ENCODE data around the gene NLRP1. TPM values are rescaled to one million over a fixed set of nuclear protein-coding genes. Genes with fewer than 3 reads are reported as not detected.
"Not testable (repeated sequence)": the region's sequence is repeated elsewhere in the genome, so short reads cannot be mapped to it uniquely, and the experiment has no call there.

NLRP1 gene
- total RNA-seq, 2 experiments from 2014 or later: 18.7 to 24.6 TPM

DNA sequence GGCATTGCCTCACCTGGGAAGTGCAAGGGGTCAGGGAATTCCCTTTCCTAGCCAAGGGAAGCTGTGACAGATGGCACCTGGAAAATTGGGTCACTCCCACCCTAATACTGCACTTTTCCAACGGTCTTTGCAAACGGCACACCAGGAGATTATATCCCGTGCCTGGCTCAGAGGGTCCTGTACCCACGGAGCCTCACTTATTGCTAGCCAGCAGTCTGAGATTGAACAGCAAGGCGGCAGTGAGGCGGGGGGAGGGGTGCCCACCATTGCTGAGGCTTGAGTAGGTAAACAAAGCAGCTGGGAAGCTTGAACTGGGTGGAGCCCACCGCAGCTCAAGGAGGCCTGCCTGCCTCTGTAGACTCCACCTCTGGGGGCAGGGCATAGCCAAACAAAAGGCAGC, 11.3 kb downstream of the NLRP1 start:
- BruUV-seq (replicated peaks); CTCF ChIA-PET (ENCODE audit: unreplicated experiment); H3K4me3 ChIP-seq (ENCODE audit: low read depth, low read length, poor library complexity, severe bottlenecking); H3K27ac ChIP-seq (ENCODE audit: low read depth, low read length, poor library complexity, severe bottlenecking); H4K20me1 ChIP-seq (ENCODE audit: insufficient read depth, low read length); H3K4me2 ChIP-seq (ENCODE audit: low read length); H3K9me2 ChIP-seq (ENCODE audit: insufficient read depth, low read length); H3K9me3 ChIP-seq (ENCODE audit: low read length); POLR2A ChIA-PET; H3K4me1 ChIP-seq (ENCODE audit: insufficient read depth, low read length, poor library complexity, severe bottlenecking); H3K36me3 ChIP-seq (ENCODE audit: insufficient read depth, low read length); H3K79me2 ChIP-seq (ENCODE audit: insufficient read depth, low read depth, low read length); H2AFZ ChIP-seq (ENCODE audit: low read length); intact Hi-C loops (cut with micrococcal nuclease; ENCODE audit: unreplicated experiment); DNase-seq (ENCODE audit: low spot score): not testable (repeated sequence)

DNA sequence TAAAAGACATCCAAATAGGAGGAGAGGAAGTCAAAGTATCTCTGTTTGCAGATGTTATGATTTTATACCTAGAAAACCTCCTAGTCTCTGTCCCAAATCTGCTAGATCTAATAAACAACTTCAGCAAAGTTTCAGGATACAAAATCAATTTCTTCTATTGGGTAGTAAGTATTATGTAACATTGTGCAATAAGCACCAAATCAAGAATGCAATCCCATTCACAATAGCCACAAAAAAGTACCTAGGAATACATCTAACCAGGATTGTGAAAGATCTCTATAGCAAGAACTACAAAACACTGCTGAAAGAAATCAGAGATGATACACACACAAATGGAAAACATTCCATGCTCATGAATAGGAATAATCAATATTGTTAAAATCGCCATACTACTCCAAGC, 13.0 kb downstream of the NLRP1 start:
- ChIA-PET POLR2A (interaction anchor here (0.9 kb wide), 1 partner anchor 17 kb away, joined by 4 read pairs; no protein-coding TSS in a partner anchor), CTCF (ENCODE audit: unreplicated experiment) (no interaction called here)
- no peaks in the 10 kb centered on the region for H4K20me1 ChIP-seq (ENCODE audit: insufficient read depth, low read length)
- no TSS peak for BruUV-seq (replicated peaks)
- H3K36me3 ChIP-seq (ENCODE audit: insufficient read depth, low read length): peaks cover 4% of the 10 kb centered on the region; the same call in 1 of the 2 replicates
- no peaks in the 10 kb centered on the region for H3K9me2 ChIP-seq (ENCODE audit: insufficient read depth, low read length)
- no peaks in the 10 kb centered on the region for H3K4me1 ChIP-seq (ENCODE audit: insufficient read depth, low read length, poor library complexity, severe bottlenecking)
- H3K27ac ChIP-seq (ENCODE audit: low read depth, low read length, poor library complexity, severe bottlenecking): no peak overlapping the region
- H2AFZ ChIP-seq (ENCODE audit: low read length): no peak overlapping the region
- H3K4me2 ChIP-seq (ENCODE audit: low read length): no peak overlapping the region
- no peaks in the 10 kb centered on the region for H3K9me3 ChIP-seq (ENCODE audit: low read length)
- H3K4me3 ChIP-seq (ENCODE audit: low read depth, low read length, poor library complexity, severe bottlenecking): no peak overlapping the region
- DNase-seq (ENCODE audit: low spot score): no peak
- H3K79me2 ChIP-seq (ENCODE audit: insufficient read depth, low read depth, low read length): no peaks in the 10 kb centered on the region
- TF ChIP-seq, protein P1, sequence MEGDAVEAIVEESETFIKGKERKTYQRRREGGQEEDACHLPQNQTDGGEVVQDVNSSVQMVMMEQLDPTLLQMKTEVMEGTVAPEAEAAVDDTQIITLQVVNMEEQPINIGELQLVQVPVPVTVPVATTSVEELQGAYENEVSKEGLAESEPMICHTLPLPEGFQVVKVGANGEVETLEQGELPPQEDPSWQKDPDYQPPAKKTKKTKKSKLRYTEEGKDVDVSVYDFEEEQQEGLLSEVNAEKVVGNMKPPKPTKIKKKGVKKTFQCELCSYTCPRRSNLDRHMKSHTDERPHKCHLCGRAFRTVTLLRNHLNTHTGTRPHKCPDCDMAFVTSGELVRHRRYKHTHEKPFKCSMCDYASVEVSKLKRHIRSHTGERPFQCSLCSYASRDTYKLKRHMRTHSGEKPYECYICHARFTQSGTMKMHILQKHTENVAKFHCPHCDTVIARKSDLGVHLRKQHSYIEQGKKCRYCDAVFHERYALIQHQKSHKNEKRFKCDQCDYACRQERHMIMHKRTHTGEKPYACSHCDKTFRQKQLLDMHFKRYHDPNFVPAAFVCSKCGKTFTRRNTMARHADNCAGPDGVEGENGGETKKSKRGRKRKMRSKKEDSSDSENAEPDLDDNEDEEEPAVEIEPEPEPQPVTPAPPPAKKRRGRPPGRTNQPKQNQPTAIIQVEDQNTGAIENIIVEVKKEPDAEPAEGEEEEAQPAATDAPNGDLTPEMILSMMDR (conservative IDR thresholded peaks at IDR 0.05; ENCODE audit: low read length): no peak
- no peak for TF ChIP-seq EZH2phosphoT487 (IDR thresholded peaks at IDR 0.05; ENCODE audit: borderline replicate concordance, low read depth, low read length)
- intact Hi-C loops (cut with micrococcal nuclease; ENCODE audit: unreplicated experiment): no loop called here

DNA sequence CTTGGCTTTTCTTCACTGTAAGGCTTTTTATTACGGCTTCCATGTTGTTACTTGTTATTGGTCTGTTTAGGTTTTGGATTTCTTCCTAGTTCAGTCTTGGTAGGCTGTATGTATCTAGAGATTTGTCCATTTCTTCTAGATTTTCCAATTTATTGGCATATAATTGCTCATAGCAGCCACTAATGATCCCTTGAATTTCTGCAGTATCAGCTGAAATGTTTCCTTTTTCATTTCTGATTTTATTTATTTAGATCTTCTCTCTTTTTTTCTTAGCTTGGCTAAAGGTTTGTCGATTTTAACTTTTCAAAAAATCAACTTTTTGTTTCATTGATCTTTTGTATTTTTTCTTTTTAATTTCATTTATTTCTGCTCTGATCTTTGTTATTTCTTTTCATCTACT, 18.5 kb downstream of the NLRP1 start:
- POLR2A ChIA-PET: no interaction called here
- H3K79me2 ChIP-seq (ENCODE audit: insufficient read depth, low read depth, low read length): no peaks in the 10 kb centered on the region
- BruUV-seq (replicated peaks): no TSS peak

More for the DNA sequence above, 18.5 kb downstream of the NLRP1 start:
- H3K36me3 ChIP-seq (ENCODE audit: insufficient read depth, low read length): 0 out of 2 replicates have a peak, but pooled peaks cover 4% of the 10 kb centered on the region
- no peak overlapping the region for H2AFZ ChIP-seq (ENCODE audit: low read length)
- no peaks in the 10 kb centered on the region for H4K20me1 ChIP-seq (ENCODE audit: insufficient read depth, low read length)
- no peak for TF ChIP-seq EZH2phosphoT487 (IDR thresholded peaks at IDR 0.05; ENCODE audit: borderline replicate concordance, low read depth, low read length)
- TF ChIP-seq, protein P1 (conservative IDR thresholded peaks at IDR 0.05; ENCODE audit: low read length): no peak
- H3K4me3 ChIP-seq (ENCODE audit: low read depth, low read length, poor library complexity, severe bottlenecking): no peak overlapping the region
- H3K4me2 ChIP-seq (ENCODE audit: low read length): no peak overlapping the region
- DNase-seq (ENCODE audit: low spot score): no peak
- CTCF ChIA-PET (ENCODE audit: unreplicated experiment): no interaction called here
- H3K4me1 ChIP-seq (ENCODE audit: insufficient read depth, low read length, poor library complexity, severe bottlenecking): no peaks in the 10 kb centered on the region
- H3K9me3 ChIP-seq (ENCODE audit: low read length): no peaks in the 10 kb centered on the region
- no peak overlapping the region for H3K27ac ChIP-seq (ENCODE audit: low read depth, low read length, poor library complexity, severe bottlenecking)
- no peaks in the 10 kb centered on the region for H3K9me2 ChIP-seq (ENCODE audit: insufficient read depth, low read length)
- intact Hi-C loops (cut with micrococcal nuclease; ENCODE audit: unreplicated experiment): no loop called here

Data from OCI-LY7 (cell line).